Fibroblast of lung (primary cell): ENCODE data around the gene NRBF2. TPM values are rescaled to one million over a fixed set of nuclear protein-coding genes. Genes with fewer than 3 reads are reported as not detected.

ENCODE experiments used
- DNase-seq, 2 donors: peaks; one replicate each; pipeline versions ENCODE4 v3.0.0 to v3.0.0-alpha.2; 2010; ENCODE audit warnings: low read depth in 2 of 2
- H2AFZ ChIP-seq: 2 replicates; pipeline ENCODE4 v1.5.1; 2012; ENCODE audit warnings: low read length, control low read depth, inconsistent platforms
- H3K27ac ChIP-seq: 2 replicates; pipeline ENCODE4 v1.5.1; 2011; ENCODE audit warnings: low read length, control low read depth; ENCODE audit not compliant: insufficient read depth
- H3K27me3 ChIP-seq: 2 replicates; pipeline ENCODE4 v1.5.1; 2011; ENCODE audit warnings: mild to moderate bottlenecking, low read length; ENCODE audit not compliant: control insufficient read depth, insufficient read depth
- H3K36me3 ChIP-seq: 2 replicates; pipeline ENCODE4 v1.5.1; 2011; ENCODE audit warnings: low read length; ENCODE audit not compliant: control insufficient read depth, insufficient read depth
- H3K4me1 ChIP-seq: 2 replicates; pipeline ENCODE4 v1.5.1; 2011; ENCODE audit warnings: low read length; ENCODE audit not compliant: control insufficient read depth, insufficient read depth; ENCODE audit errors: extremely low read depth
- H3K4me2 ChIP-seq: 2 replicates; pipeline ENCODE4 v1.5.1; 2011; ENCODE audit warnings: low read length, control low read depth; ENCODE audit not compliant: insufficient read depth; ENCODE audit errors: extremely low read depth
- H3K4me3 ChIP-seq, 4 experiments: fragments of 200-600 bp in 1 of 4; sonication (generic) in 1 of 4; replicated peaks in 1 of 4; 2 replicates each; pipeline ENCODE4 v1.5.1; 2011 to 2016; ENCODE audit warnings: low read length in 4 of 4, low read depth in 3 of 4, mild to moderate bottlenecking in 3 of 4, control low read depth in 2 of 4, inconsistent platforms in 1 of 4, mixed read lengths in 1 of 4; ENCODE audit not compliant: insufficient read depth in 1 of 4; ENCODE audit errors: control extremely low read depth in 1 of 4
- H3K79me2 ChIP-seq: 2 replicates; pipeline ENCODE4 v1.5.1; 2012; ENCODE audit warnings: mild to moderate bottlenecking, low read length, inconsistent platforms; ENCODE audit not compliant: control insufficient read depth, insufficient read depth
- H3K9ac ChIP-seq: 2 replicates; pipeline ENCODE4 v1.5.1; 2011; ENCODE audit warnings: mild to moderate bottlenecking, low read length, control low read depth; ENCODE audit not compliant: insufficient read depth
- H3K9me3 ChIP-seq: 2 replicates; pipeline ENCODE4 v1.5.1; 2012; ENCODE audit warnings: low read depth, low read length; ENCODE audit not compliant: control insufficient read depth, insufficient read depth
- H4K20me1 ChIP-seq: 2 replicates; pipeline ENCODE4 v1.5.1; 2011; ENCODE audit warnings: low read length; ENCODE audit not compliant: control insufficient read depth, insufficient read depth; ENCODE audit errors: extremely low read depth
- CTCF ChIP-seq, 2 donors: IDR thresholded peaks in 1 of 2; conservative IDR thresholded peaks in 1 of 2; 1 replicate in 1 of 2; 2 replicates in 1 of 2; pipeline ENCODE4 v1.5.1; 2011 to 2012; ENCODE audit warnings: low read length in 2 of 2, control low read depth in 1 of 2, inconsistent platforms in 1 of 2, low read depth in 1 of 2, mild to moderate bottlenecking in 1 of 2
- EZH2 ChIP-seq: IDR thresholded peaks from 2 replicates; pipeline ENCODE4 v1.5.1; 2012; ENCODE audit warnings: low read length, control low read depth, mild to moderate bottlenecking; ENCODE audit errors: missing control alignments
- polyA plus RNA-seq, 2 donors: library from polyadenylated mRNA; depleted of rRNA in 1 of 2; stranded (reverse) in 1 of 2; unstranded in 1 of 2; fragments of >200 nt; gene quantifications; 2 replicates each; pipeline ENCODE4 v1.2.1, GENCODE V29; 2011 to 2012; ENCODE audit warnings: missing spikeins in 1 of 2
- total RNA-seq: library from RNA; depleted of rRNA; stranded (reverse); fragments of >200 nt; gene quantifications from 2 replicates; pipeline ENCODE4 v1.2.1, GENCODE V29; 2014

The NRBF2 gene
- total and polyA plus RNA-seq, 2 donors (not counting 1 experiment from before 2014, with no cell fraction given), result 36.0 to 49.2 TPM

- Histone ChIP-seq H3K36me3 (peaks cover 6% of the 10 kb centered on the region), H3K27ac (no peak overlapping the region), H3K4me3 (no peak overlapping the region), H3K4me2 (no peak overlapping the region), H3K27me3 (no peaks in the 10 kb centered on the region), H3K9ac (no peak overlapping the region), H2AFZ (no peak overlapping the region), H3K9me3 (no peaks in the 10 kb centered on the region), H3K4me1 (no peaks in the 10 kb centered on the region), H4K20me1 (no peaks in the 10 kb centered on the region), H3K79me2 (no peaks in the 10 kb centered on the region)
- TF ChIP-seq EZH2 (no peak), CTCF (conservative IDR thresholded peaks at IDR 0.05 in 1 of 2, IDR thresholded peaks at IDR 0.05 in 1 of 2; ENCODE audit: low read depth in 1 of 2, low read length in 2 of 2) (no peak)
- DNase-seq, result no peak
Measured at GRCh38 chr10:63173468-63174232, 40.5 kb downstream of the NRBF2 start.

- H3K36me3 ChIP-seq, result peaks cover 8% of the 10 kb centered on the region
- H3K9ac ChIP-seq, result no peak overlapping the region
- no peak for TF ChIP-seq CTCF (conservative IDR thresholded peaks at IDR 0.05 in 1 of 2, IDR thresholded peaks at IDR 0.05 in 1 of 2; ENCODE audit: low read depth in 1 of 2, low read length in 2 of 2)
- no peak for TF ChIP-seq EZH2
Measured at GRCh38 chr10:63175534-63175933, 42.4 kb downstream of the NRBF2 start.

GRCh38 chr10:63192826-63193225 is 59.7 kb downstream of the NRBF2 start:
- Histone ChIP-seq H3K79me2 (no peaks in the 10 kb centered on the region), H3K9ac (no peak overlapping the region), H3K9me3 (no peaks in the 10 kb centered on the region), H4K20me1 (no peaks in the 10 kb centered on the region), H3K36me3 (peaks cover 3% of the 10 kb centered on the region), H3K4me2 (no peak overlapping the region), H3K27ac (no peak overlapping the region), H3K4me3 (no peak overlapping the region), H3K4me1 (peaks cover 4% of the 10 kb centered on the region), H2AFZ (no peak overlapping the region), H3K27me3 (no peaks in the 10 kb centered on the region)
- TF ChIP-seq CTCF (conservative IDR thresholded peaks at IDR 0.05 in 1 of 2, IDR thresholded peaks at IDR 0.05 in 1 of 2; ENCODE audit: low read depth in 1 of 2, low read length in 2 of 2) (no peak), EZH2 (no peak)
- DNase-seq, result peak in 1 of 2 donors; percentile 67

More at GRCh38 chr10:63175534-63175933, 42.4 kb downstream of the NRBF2 start:
- no peak for DNase-seq
- H3K9me3 ChIP-seq, result no peaks in the 10 kb centered on the region
- no peak overlapping the region for H3K27ac ChIP-seq
- no peaks in the 10 kb centered on the region for H3K79me2 ChIP-seq
- H3K27me3 ChIP-seq, result no peaks in the 10 kb centered on the region
- no peak overlapping the region for H2AFZ ChIP-seq
- H3K4me3 ChIP-seq, result no peak overlapping the region
- no peaks in the 10 kb centered on the region for H3K4me1 ChIP-seq
- H3K4me2 ChIP-seq, result no peak overlapping the region
- no peaks in the 10 kb centered on the region for H4K20me1 ChIP-seq
